ENCODE measurements around the gene ENPP6. TPM values are rescaled to one million over a fixed set of nuclear protein-coding genes. Genes with fewer than 3 reads are reported as not detected.
A peak's percentile ranks its signal among the peaks of the same experiment; 100 is the strongest.
"Not testable (repeated sequence)": the region's sequence is repeated elsewhere in the genome, so short reads cannot be mapped to it uniquely, and the experiment has no call there.

Gene ENPP6
- total and polyA plus RNA-seq, 12 donors, result 0.03 to 0.68 (median 0.07) TPM; not detected in 3

GRCh38 chr4:184146951-184147350 lies 70.7 kb downstream of the ENPP6 start:
- DNase-seq (no peak), ATAC-seq (no peak)
- intact Hi-C loops (cut with DNase I), result loop anchor here in 1 of 10 donors (5.0 kb wide), 1 partner anchor 35 kb away; no protein-coding TSS in a partner anchor
- no peak for TF ChIP-seq CTCF (IDR thresholded peaks at IDR 0.05)
- Histone ChIP-seq H3K27me3 (peaks cover 0 to 4% (median 0%) of the 10 kb centered on the region in 7 donors), H3K9me3 (no peaks in the 10 kb centered on the region), H3K4me1 (peaks cover 0 to 16% (median 4%) of the 10 kb centered on the region in 9 donors), H3K27ac (no peak overlapping the region), H3K36me3 (no peaks in the 10 kb centered on the region), H3K4me3 (no peak overlapping the region)
- WGBS, 2 donors, result 83 to 84% methylated on average over 10 of the region's 10 CpGs

- 93 to 99% methylated on average over 5 of the region's 5 CpGs for WGBS, 2 donors
Observed at GRCh38 chr4:184145596-184145995, 72.1 kb downstream of the ENPP6 start.

GRCh38 chr4:184143770-184144564 lies 73.7 kb downstream of the ENPP6 start:
- H3K36me3 ChIP-seq, result no peaks in the 10 kb centered on the region
- peaks cover 0 to 10% (median 0%) of the 10 kb centered on the region in 9 donors for H3K4me1 ChIP-seq
- DNase-seq, result peak in 1 of 2 donors; percentile 35
- H3K4me3 ChIP-seq, result no peak overlapping the region
- WGBS, 2 donors, result 70 to 73% methylated on average over 15 of the region's 15 CpGs
- H3K27ac ChIP-seq, result no peak overlapping the region
- peaks cover 0 to 5% (median 0%) of the 10 kb centered on the region in 11 donors for H3K9me3 ChIP-seq
- intact Hi-C loops (cut with DNase I), result no loop called here
- ATAC-seq, result peak in 3 of 8 donors; percentile 70 to 85 (median 78)
- H3K27me3 ChIP-seq, result peaks cover 0 to 4% (median 0%) of the 10 kb centered on the region in 7 donors
- TF ChIP-seq CTCF (IDR thresholded peaks at IDR 0.05), result no peak

More at GRCh38 chr4:184145596-184145995, 72.1 kb downstream of the ENPP6 start:
- no peak for DNase-seq
- H3K4me3 ChIP-seq, result no peak overlapping the region
- peaks cover 0 to 5% (median 0%) of the 10 kb centered on the region in 11 donors for H3K9me3 ChIP-seq
- ATAC-seq, result no peak
- intact Hi-C loops (cut with DNase I), result loop anchor here in 1 of 10 donors (5.0 kb wide), 1 partner anchor 33 kb away; no protein-coding TSS in a partner anchor
- H3K4me1 ChIP-seq, result peaks cover 0 to 16% (median 4%) of the 10 kb centered on the region in 9 donors
- TF ChIP-seq CTCF (IDR thresholded peaks at IDR 0.05), result no peak
- no peak overlapping the region for H3K27ac ChIP-seq
- H3K36me3 ChIP-seq, result no peaks in the 10 kb centered on the region
- peaks cover 0 to 4% (median 0%) of the 10 kb centered on the region in 7 donors for H3K27me3 ChIP-seq

GRCh38 chr4:184142121-184143000 lies 75.3 kb downstream of the ENPP6 start:
- Histone ChIP-seq H3K4me3 (no peak overlapping the region), H3K27me3 (peaks cover 0 to 4% (median 0%) of the 10 kb centered on the region in 7 donors), H3K27ac (no peak overlapping the region), H3K4me1 (no peaks in the 10 kb centered on the region), H3K36me3 (no peaks in the 10 kb centered on the region), H3K9me3 (peaks cover 0 to 12% (median 3%) of the 10 kb centered on the region in 11 donors)
- no peak for ATAC-seq
- 83 to 87% methylated on average over 18 of the region's 18 CpGs for WGBS, 2 donors
- TF ChIP-seq CTCF (IDR thresholded peaks at IDR 0.05), result no peak
- intact Hi-C loops (cut with DNase I), result no loop called here
- DNase-seq, result no peak

GRCh38 chr4:184140901-184141300 lies 76.8 kb downstream of the ENPP6 start:
- DNase-seq; ATAC-seq; H3K27me3 ChIP-seq; H3K4me1 ChIP-seq; H3K27ac ChIP-seq; H3K4me3 ChIP-seq; H3K36me3 ChIP-seq; intact Hi-C loops (cut with DNase I): not testable (repeated sequence)
- WGBS, 2 donors, result 89 to 91% methylated on average over 7 of the region's 8 CpGs
- H3K9me3 ChIP-seq, result peaks cover 0 to 27% (median 14%) of the 10 kb centered on the region in 11 donors

Measured in heart right ventricle (tissue), 16 donors.